Body of pancreas (tissue), 4 donors: Measurements from ENCODE around the gene MAPK8IP3.

Experiments used
- POLR2A ChIP-seq, 3 donors: fragments of 450-650 bp; IDR thresholded peaks; one replicate each; pipeline ENCODE4 v1.6.1; 2016; ENCODE audit warnings: antibody characterized with exemption in 3 of 3, mild to moderate bottlenecking in 2 of 3
- TF ChIP-seq, protein P1 (sequence below), 7 experiments: fragments of 450-650 bp in 4 of 7; fragments of 200-600 bp in 3 of 7; sonication (generic) in 3 of 7; IDR thresholded peaks; one replicate each; pipeline ENCODE4 v1.5.1; 2016 to 2019; ENCODE audit warnings: antibody characterized with exemption in 7 of 7

DNA sequence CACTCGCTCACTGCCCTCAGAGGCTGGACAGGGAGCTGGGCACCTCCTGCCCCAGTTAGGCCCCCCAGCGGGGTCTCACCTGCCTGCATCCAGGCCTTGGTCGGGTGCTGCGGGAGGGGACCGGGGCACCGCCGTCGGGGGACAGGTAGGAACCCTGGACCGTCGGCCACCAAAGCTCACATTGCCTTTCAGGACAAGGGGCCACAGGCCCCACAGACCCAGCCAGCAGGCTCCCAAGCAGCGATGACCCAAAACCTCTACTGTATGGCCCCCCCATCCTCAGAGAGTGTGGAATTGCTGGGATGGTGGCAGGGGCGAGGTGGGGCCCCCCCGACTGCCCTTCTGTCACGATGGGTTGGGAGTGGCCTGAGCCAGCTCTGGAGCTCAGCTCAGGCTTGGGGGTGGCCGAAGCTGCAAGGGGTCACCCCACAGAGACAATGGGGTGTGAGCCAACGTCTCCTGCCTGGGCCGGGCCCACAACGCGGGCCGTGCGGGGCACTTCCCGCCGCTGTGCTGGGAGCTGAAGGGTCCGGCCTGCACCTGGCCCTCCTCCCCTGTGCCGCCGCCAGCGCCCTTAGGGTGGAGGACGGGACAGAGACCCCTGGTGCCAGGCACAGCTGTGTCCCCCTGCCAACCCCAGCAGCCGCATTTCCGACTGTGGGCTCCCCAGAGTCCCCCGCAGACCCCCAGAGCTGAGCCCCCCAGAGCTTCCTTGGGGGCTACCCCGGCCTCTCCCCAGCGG, 87.0 kb downstream of the MAPK8IP3 start:
- TF ChIP-seq, protein P1, sequence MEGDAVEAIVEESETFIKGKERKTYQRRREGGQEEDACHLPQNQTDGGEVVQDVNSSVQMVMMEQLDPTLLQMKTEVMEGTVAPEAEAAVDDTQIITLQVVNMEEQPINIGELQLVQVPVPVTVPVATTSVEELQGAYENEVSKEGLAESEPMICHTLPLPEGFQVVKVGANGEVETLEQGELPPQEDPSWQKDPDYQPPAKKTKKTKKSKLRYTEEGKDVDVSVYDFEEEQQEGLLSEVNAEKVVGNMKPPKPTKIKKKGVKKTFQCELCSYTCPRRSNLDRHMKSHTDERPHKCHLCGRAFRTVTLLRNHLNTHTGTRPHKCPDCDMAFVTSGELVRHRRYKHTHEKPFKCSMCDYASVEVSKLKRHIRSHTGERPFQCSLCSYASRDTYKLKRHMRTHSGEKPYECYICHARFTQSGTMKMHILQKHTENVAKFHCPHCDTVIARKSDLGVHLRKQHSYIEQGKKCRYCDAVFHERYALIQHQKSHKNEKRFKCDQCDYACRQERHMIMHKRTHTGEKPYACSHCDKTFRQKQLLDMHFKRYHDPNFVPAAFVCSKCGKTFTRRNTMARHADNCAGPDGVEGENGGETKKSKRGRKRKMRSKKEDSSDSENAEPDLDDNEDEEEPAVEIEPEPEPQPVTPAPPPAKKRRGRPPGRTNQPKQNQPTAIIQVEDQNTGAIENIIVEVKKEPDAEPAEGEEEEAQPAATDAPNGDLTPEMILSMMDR (IDR thresholded peaks at IDR 0.05): no peak
- no peak for TF ChIP-seq POLR2A (IDR thresholded peaks at IDR 0.05)
